HL-60 (cell line): ENCODE data around the gene EPHB4.
"Not testable (repeated sequence)": the region's sequence is repeated elsewhere in the genome, so short reads cannot be mapped to it uniquely, and the experiment has no call there.

ENCODE experiments used
- DNase-seq, 2 experiments: peaks; one replicate each; pipeline ENCODE4 v3.0.0-alpha.2; 2010 to 2020; ENCODE audit warnings: low read depth in 1 of 2, low spot score in 1 of 2
- H3K27ac ChIP-seq: fragments of 250-450 bp; sonication (Bioruptor Pico); replicated peaks from 2 replicates; pipeline ENCODE4 v1.5.1; 2020; ENCODE audit warnings: mild to moderate bottlenecking, moderate library complexity
- H3K27me3 ChIP-seq: fragments of 250-450 bp; sonication (Bioruptor Pico); 2 replicates; pipeline ENCODE4 v1.5.1; 2021; ENCODE audit warnings: mild to moderate bottlenecking, moderate library complexity; ENCODE audit not compliant: insufficient read depth, poor library complexity, severe bottlenecking
- H3K4me3 ChIP-seq: replicated peaks from 2 replicates; pipeline ENCODE4 v1.5.1; 2011; ENCODE audit warnings: mild to moderate bottlenecking, control low read depth, low read length; ENCODE audit not compliant: insufficient read depth
- CTCF ChIP-seq: IDR thresholded peaks from one replicate; pipeline ENCODE4 v1.5.1; 2011; ENCODE audit warnings: low read length, control low read depth, inconsistent platforms; ENCODE audit not compliant: insufficient read depth
- GABPA ChIP-seq: IDR thresholded peaks from 2 replicates; pipeline ENCODE4 v1.6.1; 2012; ENCODE audit warnings: low read depth
- POLR2AphosphoS5 ChIP-seq: IDR thresholded peaks from 2 replicates; pipeline ENCODE4 v1.6.1; 2012; ENCODE audit warnings: low read depth
- REST ChIP-seq: IDR thresholded peaks from 2 replicates; pipeline ENCODE4 v1.6.1; 2012; ENCODE audit warnings: low read depth; ENCODE audit not compliant: insufficient replicate concordance
- SPI1 ChIP-seq: IDR thresholded peaks from 2 replicates; pipeline ENCODE4 v1.6.1; 2012; ENCODE audit warnings: low read depth, mild to moderate bottlenecking, borderline replicate concordance

EPHB4 gene

GRCh38 chr7:100764841-100765240 is 62.5 kb downstream of the EPHB4 start:
- TF ChIP-seq CTCF (no peak), POLR2AphosphoS5 (no peak), SPI1 (no peak), GABPA (no peak), REST (no peak)
- Histone ChIP-seq H3K4me3 (no peak overlapping the region), H3K27ac (no peak overlapping the region), H3K27me3 (no peaks in the 10 kb centered on the region)
- DNase-seq, result no peak

- TF ChIP-seq CTCF (no peak), POLR2AphosphoS5 (no peak), GABPA (no peak), SPI1 (no peak), REST (no peak)
- Histone ChIP-seq H3K4me3 (no peak overlapping the region), H3K27me3 (no peaks in the 10 kb centered on the region), H3K27ac (no peak overlapping the region)
- DNase-seq, result no peak
Measured at GRCh38 chr7:100763556-100764140, 63.7 kb downstream of the EPHB4 start.

GRCh38 chr7:100762841-100763240 is 64.5 kb downstream of the EPHB4 start:
- H3K4me3 ChIP-seq, result not testable (repeated sequence)

GRCh38 chr7:100759357-100760171 is 67.8 kb downstream of the EPHB4 start:
- H3K27me3 ChIP-seq, result no peaks in the 10 kb centered on the region
- TF ChIP-seq POLR2AphosphoS5, result no peak
- no peak for TF ChIP-seq SPI1
- no peak for TF ChIP-seq GABPA
- TF ChIP-seq REST, result no peak
- TF ChIP-seq CTCF, result no peak
- DNase-seq, result no peak
- H3K27ac ChIP-seq, result no peak overlapping the region
- no peak overlapping the region for H3K4me3 ChIP-seq

More at GRCh38 chr7:100762841-100763240, 64.5 kb downstream of the EPHB4 start:
- DNase-seq, H3K27ac ChIP-seq, H3K27me3 ChIP-seq: not testable (repeated sequence)
